GM21786 (cell line): Measurements from ENCODE around the gene STRBP.
"Not testable (repeated sequence)": the region's sequence is repeated elsewhere in the genome, so short reads cannot be mapped to it uniquely, and the experiment has no call there.

Experiments
- ATAC-seq: cut with Tn5 transposase; IDR thresholded peaks from one replicate; pipeline ENCODE4 v1.9.1; 2021; ENCODE audit not compliant: unreplicated experiment

Gene STRBP

DNA sequence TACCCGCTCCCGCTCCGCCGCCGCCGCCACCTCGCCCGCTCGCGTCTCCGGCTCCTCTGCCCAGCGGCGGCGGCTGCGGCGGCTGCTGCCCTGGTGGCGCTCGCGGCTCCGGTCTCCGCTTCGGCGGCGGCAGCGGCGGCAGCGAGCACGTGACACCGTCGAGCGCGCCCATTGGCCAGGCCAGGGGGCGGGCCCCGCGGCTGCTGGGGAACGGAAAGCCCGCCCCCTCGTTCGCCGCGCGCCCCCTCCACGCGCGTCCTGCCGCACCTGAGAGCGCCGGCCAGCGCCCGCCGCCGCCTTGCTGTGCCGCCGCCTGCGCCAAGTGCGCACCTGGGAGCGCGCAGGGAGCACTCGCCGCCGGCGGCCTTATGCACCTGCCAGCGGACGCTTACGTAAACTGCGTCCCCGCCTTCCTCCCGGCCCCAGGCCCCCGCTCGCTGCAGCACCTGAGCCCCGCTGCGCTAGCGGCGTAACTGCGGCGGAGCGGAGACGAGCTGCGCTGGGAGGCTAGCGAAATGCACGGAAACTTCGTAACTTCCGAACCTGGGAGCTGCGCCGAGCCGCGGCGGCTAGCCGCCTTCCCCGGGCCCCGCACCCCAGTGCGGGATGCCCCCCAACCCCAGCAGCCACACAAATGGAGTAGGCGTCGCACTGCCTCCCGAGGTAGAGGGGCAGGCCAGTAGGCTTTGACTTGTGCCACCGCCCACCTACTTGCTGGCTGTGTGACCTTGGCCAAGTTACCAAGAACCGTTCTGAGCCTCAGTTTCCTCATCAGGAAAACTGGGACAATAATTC, at the start of gene STRBP:
Gene STRBP (minus strand): TSS at position 122 of the 795 bp plus-strand sequence. CDS start 84,452 bp downstream, outside the sequence.
- peak; percentile 88 for ATAC-seq

DNA sequence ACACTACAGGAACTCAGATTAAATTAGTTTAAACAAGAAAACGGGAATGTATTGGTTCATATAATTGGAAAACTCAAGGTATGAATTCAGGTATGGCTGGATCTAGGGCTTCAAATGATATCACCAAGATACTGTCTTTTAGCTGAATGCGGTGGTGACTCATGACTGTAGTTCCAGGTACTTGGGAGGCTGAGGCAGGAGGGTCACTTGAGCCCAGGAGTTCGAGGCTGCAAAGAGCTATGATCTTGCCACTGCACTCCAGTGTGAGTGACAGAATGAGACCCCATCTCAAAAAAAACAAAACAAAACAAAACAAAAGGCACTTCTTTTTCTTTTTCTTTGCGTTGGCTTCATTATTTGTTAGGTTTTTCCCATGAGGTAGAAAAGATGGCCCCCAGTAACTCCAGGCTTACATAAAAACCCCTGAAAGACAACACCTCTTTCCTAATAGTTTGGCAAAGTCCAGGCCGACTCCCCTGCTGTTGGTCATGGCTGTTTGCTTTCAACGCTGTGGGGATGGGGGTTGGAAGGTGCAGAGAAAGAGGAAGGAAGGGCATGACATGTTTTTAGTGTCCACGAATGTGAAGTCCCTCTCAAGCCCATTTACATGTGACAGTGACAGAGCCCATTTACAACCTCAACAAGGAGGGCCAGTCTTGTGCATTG, 47.8 kb upstream of the STRBP start:
- ATAC-seq, result no peak

- no peak for ATAC-seq
Observed at GRCh38 chr9:123315635-123316034, 47.2 kb upstream of the STRBP start.

DNA sequence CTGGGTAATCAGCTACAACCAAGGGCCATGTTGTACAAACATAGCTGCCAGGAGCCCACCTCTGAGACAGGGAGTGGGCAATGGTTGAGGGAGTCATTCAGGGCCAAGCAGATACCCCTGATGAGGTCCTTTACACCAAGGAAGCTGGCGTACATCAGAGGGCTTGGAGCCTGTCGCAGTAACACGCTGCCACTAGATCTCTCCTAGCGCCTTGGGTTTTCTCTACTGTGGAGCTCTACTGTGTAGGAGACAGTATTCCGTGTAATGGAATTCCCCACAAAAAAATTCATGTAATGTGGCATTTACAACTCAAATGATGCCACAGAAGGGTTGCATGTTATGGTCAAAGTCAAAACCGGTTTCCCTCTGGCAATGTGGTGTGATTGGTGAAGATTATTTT, 46.2 kb upstream of the STRBP start:
- ATAC-seq, result no peak

GRCh38 chr9:123312306-123312877, 44.0 kb upstream of the STRBP start:
- ATAC-seq, result no peak

DNA sequence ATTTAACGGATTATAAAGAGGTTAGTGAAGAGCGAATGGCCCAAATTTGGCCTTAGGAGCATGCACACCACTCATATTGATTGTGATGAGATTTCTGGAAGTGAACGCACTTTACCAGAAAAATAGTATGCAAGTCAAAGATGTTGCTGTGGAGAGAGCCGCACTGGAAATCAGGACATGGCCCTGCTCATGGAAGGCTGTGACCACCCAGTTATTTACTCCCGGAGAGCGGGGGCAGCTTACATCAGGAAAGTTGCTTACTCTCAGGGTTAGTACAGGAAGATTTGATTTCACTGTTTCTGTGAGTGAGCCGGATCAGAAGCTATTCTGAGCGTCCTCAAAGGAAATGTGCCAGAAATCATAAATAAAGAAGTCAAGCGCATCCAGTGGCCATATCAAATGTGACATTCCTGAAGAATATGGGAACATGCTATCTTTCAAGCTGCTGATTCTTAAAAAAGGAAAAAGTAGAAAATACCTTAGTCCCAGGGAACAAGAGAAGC, 42.9 kb upstream of the STRBP start:
- no peak for ATAC-seq

- no peak for ATAC-seq
Observed at GRCh38 chr9:123310551-123311249, 42.3 kb upstream of the STRBP start.

DNA sequence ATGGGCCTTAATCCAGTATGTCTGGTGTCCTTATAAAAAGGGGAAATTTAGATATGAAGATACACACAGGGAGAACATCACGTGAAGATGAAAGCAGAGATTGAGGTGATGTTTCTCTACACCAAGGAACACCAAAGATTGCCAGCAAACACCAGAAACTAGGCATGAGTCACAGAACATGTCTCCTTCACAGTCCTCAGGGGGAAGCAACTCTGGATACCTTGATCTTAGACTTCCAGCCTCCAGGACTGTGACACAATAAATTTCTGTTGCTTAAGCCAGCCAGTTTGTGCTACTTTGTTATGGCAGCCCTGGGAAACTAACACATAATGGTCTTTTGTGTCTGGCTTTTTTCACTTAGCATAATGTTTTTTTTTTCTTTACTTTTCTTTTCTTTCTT, 41.2 kb upstream of the STRBP start:
- no peak for ATAC-seq

- no peak for ATAC-seq
Observed at GRCh38 chr9:123305879-123306278, 37.5 kb upstream of the STRBP start.

GRCh38 chr9:123304340-123304691, 35.9 kb upstream of the STRBP start:
- no peak for ATAC-seq

- ATAC-seq, result no peak
Observed at GRCh38 chr9:123302348-123303214, 34.2 kb upstream of the STRBP start.

- ATAC-seq, result not testable (repeated sequence)
Observed at GRCh38 chr9:123301936-123302335, 33.5 kb upstream of the STRBP start.

GRCh38 chr9:123300554-123300953, 32.2 kb upstream of the STRBP start:
- no peak for ATAC-seq

- no peak for ATAC-seq
Observed at GRCh38 chr9:123299558-123300126, 31.3 kb upstream of the STRBP start.

GRCh38 chr9:123296174-123296573, 27.8 kb upstream of the STRBP start:
- ATAC-seq, result no peak

DNA sequence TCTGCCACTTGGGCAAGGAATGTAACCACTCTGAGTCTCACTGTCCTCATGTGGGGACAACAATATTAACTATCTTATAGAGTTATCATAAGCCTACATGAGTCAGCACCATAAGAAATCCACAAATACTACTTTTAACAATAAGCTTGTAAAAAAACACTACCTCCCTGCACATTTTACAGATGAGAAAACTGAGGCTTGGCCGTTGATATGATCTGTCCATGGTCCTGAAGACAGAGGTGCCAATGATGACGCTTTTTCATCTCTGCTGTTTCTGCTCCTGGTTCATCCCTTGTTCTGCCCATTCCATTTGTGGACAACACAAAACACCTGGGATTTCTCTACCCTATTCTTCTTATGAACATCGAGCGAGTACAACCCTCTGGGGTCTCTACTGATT, 23.4 kb upstream of the STRBP start:
- ATAC-seq, result no peak

DNA sequence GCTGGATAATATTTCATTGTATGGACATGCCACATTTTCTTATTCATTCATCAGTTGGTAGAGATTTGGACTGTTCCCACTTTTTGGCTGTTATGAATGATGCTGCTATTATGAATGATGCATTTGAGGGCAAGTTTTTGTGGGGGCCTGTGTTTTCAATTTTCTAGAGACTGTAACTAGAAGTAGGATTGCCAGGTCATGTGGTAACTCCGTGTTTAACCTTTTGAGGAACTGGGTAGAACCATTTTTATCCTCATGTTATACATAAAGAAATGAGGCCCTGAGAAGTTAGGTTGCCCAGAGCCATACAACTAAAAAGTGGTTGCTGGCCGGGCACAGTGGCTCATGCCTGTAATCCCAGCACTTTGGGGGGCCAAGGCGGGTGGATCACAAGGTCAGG, 22.4 kb upstream of the STRBP start:
- no peak for ATAC-seq

GRCh38 chr9:123287639-123288038, 19.3 kb upstream of the STRBP start:
- no peak for ATAC-seq

DNA sequence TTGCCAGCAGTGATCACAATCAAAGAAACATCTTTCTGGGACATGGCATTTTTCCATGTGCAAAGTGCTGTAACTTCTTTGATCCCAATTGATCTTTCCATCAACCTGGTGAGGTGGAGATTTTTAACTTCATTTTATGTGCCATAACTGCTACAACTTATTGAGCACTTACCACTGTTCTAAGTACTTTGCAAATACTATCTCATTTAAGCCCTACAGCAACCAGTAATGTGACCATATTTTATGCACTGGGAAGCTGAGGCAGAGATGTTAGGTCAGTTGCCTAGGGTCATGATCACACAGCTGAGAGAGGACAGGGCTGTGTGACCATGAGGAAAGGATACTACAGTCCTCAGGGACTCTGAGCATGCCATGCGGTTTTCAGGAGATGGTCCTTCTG, 17.9 kb upstream of the STRBP start:
- no peak for ATAC-seq

- no peak for ATAC-seq
Observed at GRCh38 chr9:123284656-123285055, 16.3 kb upstream of the STRBP start.
